HG03378 (cell line): ENCODE measurements around the gene GAL3ST2.
"Not testable (repeated sequence)": the region's sequence is repeated elsewhere in the genome, so short reads cannot be mapped to it uniquely, and the experiment has no call there.

ENCODE experiments used
- ATAC-seq: cut with Tn5 transposase; IDR thresholded peaks from one replicate; pipeline ENCODE4 v1.9.1; 2021; ENCODE audit warnings: mild to moderate bottlenecking, moderate library complexity; ENCODE audit not compliant: unreplicated experiment

GAL3ST2 gene

GRCh38 chr2:241776336-241777169, at the start of gene GAL3ST2:
Gene GAL3ST2 (plus strand): TSS chr2:241776822. CDS start chr2:241776956, 134 bp downstream.
- ATAC-seq, result no peak

- no peak for ATAC-seq
Observed at GRCh38 chr2:241728000-241728399, 48.6 kb upstream of the GAL3ST2 start.

- no peak for ATAC-seq
Observed at GRCh38 chr2:241728627-241729026, 48.0 kb upstream of the GAL3ST2 start.

DNA sequence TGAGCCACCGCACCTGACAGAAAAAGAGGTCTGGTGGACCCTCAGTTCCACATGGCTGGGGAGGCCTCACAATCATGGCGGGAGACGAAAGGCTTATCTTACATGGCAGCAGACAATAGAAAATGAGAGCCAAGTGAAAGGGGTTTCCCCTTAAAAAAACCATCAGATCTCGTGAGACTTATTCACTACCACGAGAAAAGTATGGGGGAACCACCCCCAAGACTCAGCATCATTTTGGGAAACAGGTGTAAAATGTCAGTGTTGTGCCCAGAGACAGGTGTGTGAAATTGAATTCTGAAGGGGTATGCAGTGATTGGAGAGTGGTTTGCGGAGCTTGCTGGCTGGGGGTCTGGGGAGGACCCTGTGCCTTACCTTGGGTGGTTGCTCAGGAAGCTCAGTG, 46.8 kb upstream of the GAL3ST2 start:
- no peak for ATAC-seq

DNA sequence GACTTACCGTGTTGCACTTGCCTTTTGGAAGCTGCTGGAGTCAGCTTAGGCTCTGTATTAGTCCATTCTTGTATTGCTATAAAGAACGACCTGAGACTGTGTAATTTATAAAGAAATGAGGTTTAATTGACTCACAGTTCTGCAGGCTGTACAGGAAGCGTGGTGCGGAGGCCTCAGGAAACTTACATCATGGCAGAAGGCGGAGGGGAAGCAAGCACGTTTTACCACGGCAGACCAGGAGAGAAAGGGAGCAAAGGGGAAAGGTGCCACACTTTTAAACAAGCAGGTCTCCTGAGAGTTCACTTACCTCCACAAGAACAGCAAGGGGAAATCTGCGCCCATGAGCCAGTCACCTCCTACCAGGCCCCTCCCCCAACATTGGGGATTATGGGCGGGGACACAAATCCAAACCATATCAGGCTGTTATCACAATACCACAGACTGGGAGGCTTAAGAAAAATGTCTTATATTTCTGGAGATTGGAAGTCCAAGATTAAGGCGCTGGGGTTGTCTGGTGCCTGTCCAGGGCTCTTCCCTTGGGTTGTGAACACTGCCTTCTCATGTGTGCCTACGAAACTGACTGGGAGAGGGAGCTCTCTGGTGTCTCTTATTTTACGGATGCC, 45.8 kb upstream of the GAL3ST2 start:
- ATAC-seq, result no peak

DNA sequence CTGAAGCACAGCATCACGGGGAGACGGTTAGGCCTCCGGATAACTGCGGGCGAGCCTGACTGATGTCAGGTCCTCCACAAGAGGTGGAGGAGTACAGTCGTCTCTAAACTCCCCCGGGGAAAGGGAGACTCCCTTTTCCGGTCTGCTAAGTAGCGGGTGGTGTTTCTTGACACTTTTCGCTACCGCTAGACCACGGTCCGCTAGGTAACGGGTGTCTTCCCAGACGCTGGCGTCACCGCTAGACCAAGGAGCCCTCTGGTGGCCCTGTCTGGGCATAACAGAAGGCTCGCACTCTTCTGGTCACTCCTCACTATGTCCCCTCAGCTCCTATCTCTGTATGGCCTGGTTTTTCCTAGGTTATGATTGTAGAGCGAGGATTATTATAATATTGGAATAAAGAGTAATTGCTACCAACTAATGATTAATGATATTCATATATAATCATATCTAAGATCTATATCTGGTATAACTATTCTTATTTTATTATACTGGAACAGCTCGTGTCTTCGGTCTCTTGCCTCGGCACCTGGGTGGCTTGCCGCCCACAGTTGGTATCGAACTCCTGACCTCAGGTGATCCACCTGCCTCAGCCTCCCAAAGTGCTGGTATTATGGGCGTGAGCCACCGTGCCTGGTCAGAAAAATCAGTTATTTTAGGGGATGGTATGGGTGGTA, 44.0 kb upstream of the GAL3ST2 start:
- ATAC-seq, result not testable (repeated sequence)

- no peak for ATAC-seq
Observed at GRCh38 chr2:241733391-241734207, 43.0 kb upstream of the GAL3ST2 start.

DNA sequence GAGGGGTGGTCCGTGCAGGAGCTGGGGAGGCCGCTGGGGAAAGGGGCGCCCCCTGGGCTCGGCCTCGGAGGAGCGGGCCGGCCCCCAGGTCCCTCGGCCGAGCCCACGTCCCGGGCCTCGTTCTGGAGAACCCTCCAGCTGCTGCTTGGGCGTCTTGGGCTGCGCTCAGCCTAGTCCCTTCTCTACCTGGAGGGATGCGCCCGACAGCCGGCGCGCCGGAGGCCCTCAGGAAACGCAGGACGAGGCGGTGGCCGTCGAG, 42.5 kb upstream of the GAL3ST2 start:
- ATAC-seq, result no peak

- ATAC-seq, result no peak
Observed at GRCh38 chr2:241734467-241735208, 42.0 kb upstream of the GAL3ST2 start, which contains the start of gene D2HGDH. Gene D2HGDH (plus strand): TSS chr2:241734630. CDS start chr2:241735225, 595 bp downstream.

DNA sequence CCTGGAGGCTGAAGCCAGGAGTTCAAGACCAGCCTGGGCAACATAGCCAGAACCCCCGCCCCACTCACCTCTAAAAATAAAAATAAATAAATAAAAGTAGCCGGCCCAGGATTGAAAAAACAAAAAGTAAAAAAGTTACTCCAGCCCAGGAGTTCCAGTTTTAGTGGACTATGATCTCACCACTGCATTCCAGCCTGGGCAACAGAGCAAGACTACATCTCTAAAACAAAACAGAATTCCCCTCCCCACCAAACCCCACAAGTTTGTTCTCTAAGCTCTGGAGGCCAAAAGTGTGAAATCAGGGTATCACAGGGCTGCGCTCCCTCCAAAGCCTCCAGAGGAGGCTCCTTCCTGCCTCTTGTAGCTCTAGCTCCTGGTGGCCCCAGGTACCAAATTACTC, 40.5 kb upstream of the GAL3ST2 start:
- ATAC-seq, result no peak

GRCh38 chr2:241738040-241738686, 38.5 kb upstream of the GAL3ST2 start:
- ATAC-seq, result no peak

- ATAC-seq, result no peak
Observed at GRCh38 chr2:241739177-241739576, 37.4 kb upstream of the GAL3ST2 start.

DNA sequence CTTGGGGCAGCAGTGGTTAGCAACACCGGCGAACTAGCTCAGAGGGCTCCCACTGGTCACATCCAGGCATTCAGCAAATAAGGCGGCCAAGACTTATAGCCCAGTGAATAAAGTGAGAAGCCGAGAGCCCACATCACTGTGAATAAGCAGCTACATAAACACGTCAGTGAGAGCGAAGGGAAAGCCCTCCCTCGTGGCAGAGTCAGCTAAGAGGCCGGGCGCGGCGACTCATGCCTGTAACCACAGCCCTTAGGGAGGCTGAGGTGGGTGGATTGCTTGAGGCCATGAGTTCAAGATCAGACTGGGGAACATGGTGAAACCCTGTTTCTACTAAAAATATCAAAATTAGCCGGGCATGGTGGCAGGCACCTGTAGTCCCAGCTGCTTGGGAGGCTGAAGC, 37.0 kb upstream of the GAL3ST2 start:
- ATAC-seq, result no peak

DNA sequence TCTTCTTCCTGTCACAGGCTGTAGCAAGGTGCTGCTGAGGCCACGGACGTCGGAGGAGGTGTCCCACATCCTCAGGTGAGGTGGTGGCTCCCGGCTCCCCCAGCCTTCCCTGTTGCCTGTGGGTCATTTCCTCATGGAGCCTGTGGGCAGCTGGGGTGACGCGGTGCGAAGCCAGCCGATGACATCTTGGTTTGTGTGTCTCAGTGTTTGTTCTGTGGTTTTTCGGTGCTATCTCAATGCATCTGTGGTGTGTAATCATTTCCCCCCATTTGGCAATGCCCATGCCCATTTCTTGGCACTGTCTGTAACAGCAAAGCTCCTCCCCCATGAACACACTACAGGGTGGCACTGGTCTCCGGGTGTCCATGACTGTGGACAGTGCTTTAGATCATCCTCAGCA, 35.6 kb upstream of the GAL3ST2 start:
- ATAC-seq, result no peak

DNA sequence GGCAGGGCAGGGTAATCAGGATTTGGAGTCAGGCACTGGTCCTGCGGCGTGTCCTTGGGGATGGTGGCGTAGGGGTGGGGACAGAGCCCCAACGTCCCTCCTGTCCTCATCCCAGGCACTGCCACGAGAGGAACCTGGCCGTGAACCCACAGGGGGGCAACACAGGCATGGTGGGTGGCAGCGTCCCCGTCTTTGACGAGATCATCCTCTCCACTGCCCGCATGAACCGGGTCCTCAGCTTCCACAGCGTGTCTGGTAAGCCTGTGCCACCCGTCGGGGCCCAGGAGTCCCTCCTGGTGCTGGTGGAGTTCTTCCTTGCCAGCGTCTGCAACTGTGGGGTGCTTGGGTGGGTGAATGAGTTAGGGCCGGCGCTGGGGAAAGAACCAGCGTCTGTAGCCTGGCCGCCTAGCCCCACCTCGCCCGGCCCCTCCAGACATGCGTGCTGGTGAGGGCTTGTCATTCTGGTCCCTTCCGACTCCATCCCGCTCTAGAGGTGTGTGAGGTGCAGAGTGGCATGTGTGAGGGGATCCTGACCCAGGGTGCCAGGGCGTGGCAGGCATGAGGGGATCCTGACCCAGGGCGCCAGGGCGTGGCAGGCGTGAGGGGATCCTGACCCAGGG, 34.2 kb upstream of the GAL3ST2 start:
- ATAC-seq, result no peak

DNA sequence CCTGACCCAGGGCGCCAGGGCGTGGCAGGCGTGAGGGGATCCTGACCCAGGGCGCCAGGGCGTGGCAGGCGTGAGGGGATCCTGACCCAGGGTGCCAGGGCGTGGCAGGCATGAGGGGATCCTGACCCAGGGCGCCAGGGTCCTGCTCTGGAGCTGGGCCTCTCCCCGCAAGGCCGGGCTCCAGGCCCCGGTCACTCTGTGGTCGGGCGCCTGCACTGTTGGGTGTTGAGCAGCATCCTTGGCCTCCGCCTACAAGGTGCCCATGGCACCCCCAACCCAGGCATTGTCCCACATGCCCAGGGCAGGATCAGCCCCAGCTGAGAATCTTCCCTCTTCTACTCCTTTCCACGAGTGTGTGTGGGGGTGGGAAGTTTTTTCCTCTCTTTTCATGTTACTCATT, 33.6 kb upstream of the GAL3ST2 start:
- ATAC-seq, result not testable (repeated sequence)

DNA sequence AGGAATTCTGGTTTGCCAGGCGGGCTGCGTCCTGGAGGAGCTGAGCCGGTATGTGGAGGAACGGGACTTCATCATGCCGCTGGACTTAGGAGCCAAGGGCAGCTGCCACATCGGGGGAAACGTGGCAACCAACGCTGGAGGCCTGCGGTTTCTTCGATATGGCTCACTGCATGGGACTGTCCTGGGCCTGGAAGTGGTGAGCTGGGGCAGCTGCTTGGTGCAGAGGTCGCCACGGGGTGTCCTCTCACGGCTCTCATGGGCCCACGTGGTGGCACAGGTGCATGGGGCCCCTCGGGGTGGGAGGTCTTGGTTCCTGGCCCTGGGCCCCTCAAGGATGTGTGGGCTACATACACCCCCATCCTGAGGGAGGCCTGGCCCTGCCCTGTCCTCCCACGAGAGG, 33.0 kb upstream of the GAL3ST2 start:
- no peak for ATAC-seq

- no peak for ATAC-seq
Observed at GRCh38 chr2:241744028-241744754, 32.4 kb upstream of the GAL3ST2 start.

DNA sequence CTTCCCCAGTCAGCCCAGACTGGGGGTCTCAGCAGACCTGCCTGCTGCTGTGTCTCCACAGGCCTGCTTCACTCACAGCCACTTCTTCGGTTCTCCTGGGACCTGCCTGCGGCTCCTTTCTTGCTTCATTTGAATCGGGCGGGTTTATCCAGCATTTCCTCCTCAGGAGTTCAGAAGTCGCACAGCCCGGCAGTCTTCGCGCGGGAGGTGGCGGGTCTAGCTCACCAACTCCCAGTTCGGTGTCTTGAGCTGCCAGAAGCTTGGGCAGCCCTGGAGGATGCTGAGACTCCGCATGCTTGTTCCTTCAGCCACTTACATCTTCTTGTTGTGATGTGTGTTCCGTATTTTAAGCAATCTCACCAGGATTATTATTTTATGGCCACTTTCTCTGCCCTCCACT, 31.3 kb upstream of the GAL3ST2 start:
- ATAC-seq, result no peak
